ENCODE data around the gene ZFHX3. TPM values are rescaled to one million over a fixed set of nuclear protein-coding genes. Genes with fewer than 3 reads are reported as not detected.

ZFHX3 gene
- total and polyA plus RNA-seq, 3 donors from 2014 or later, result 3.3 to 19.9 (median 15.7) TPM

DNA sequence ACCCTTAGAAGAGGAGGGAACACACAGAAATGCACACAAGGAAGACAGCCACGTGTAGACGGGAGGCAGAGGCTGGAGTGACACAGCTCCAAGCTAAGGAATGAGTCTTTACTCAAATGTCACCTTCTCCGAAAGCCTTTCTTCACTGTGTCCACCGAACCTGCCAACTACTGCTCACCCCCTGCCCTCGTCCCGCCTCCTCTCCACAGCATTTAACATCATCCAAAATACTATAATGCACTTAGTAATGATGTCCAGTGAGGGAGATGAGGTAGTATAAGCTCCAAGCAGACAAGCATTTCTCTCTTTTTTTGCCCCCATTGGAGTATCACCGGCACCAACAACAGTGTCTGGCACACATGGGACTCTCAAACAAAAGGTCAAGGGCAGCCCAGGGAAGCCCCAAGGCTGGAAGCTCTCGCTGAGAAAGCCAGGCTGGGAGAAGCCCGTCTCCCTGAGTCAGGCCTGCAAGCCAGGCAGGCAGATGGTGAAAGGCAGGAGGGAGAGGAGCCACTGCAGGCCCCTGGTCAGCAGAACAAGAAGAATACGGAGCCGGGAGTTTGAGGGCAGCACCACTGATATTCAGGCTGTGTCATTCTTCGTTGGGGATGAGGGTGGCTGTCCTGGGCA, 25.9 kb downstream of the ZFHX3 start:
- intact Hi-C loops (cut with DNase I; ENCODE audit: low total_unique reads), result no loop called here
- DNase-seq, result no peak
- H3K4me1 ChIP-seq, result peaks cover 17% of the 10 kb centered on the region

DNA sequence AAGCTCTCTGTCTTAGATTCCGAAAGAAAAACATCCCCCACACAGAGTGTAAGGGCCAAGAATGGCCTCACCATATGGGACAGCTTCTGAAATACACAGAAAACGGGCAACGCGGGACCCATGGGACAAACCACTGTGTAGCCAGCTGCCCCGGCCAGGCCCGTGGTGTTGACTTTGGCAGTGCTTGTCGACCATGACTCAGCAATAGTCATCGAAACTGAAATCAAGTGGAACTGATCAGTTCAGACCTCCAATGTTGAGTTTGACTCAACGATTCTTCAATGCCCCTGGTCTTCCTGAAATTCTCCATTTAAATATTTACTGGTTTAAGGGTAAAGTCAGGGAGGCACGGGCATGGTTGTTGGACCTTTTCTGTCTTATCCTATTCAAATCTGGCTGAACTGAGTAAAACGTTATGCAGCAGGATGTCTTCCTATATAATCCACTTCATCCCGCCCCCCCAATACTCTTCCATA, 27.5 kb downstream of the ZFHX3 start:
- Histone ChIP-seq H3K27ac (no peak overlapping the region), H3K4me3 (no peak overlapping the region), H3K27me3 (no peaks in the 10 kb centered on the region), H3K9me3 (no peaks in the 10 kb centered on the region), H3K4me1 (peaks cover 14% of the 10 kb centered on the region), H3K36me3 (ENCODE audit: low read depth, missing control alignments) (no peaks in the 10 kb centered on the region)
- no peak for TF ChIP-seq POLR2A (IDR thresholded peaks at IDR 0.05)
- TF ChIP-seq, protein P1, sequence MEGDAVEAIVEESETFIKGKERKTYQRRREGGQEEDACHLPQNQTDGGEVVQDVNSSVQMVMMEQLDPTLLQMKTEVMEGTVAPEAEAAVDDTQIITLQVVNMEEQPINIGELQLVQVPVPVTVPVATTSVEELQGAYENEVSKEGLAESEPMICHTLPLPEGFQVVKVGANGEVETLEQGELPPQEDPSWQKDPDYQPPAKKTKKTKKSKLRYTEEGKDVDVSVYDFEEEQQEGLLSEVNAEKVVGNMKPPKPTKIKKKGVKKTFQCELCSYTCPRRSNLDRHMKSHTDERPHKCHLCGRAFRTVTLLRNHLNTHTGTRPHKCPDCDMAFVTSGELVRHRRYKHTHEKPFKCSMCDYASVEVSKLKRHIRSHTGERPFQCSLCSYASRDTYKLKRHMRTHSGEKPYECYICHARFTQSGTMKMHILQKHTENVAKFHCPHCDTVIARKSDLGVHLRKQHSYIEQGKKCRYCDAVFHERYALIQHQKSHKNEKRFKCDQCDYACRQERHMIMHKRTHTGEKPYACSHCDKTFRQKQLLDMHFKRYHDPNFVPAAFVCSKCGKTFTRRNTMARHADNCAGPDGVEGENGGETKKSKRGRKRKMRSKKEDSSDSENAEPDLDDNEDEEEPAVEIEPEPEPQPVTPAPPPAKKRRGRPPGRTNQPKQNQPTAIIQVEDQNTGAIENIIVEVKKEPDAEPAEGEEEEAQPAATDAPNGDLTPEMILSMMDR (IDR thresholded peaks at IDR 0.05), result no peak
- intact Hi-C loops (cut with DNase I; ENCODE audit: low total_unique reads), result no loop called here
- whole genome bisulfite sequencing, 2 donors, result 64 to 70% methylated on average over 12 of the region's 12 CpGs
- no peak for DNase-seq

More for the DNA sequence above, 25.9 kb downstream of the ZFHX3 start:
- TF ChIP-seq POLR2A (IDR thresholded peaks at IDR 0.05), result no peak
- TF ChIP-seq, protein P1 (IDR thresholded peaks at IDR 0.05), result no peak
- 71 to 84% methylated on average over 12 of the region's 12 CpGs for WGBS, 2 donors
- Histone ChIP-seq H3K27ac (no peak overlapping the region), H3K27me3 (no peaks in the 10 kb centered on the region), H3K4me3 (no peak overlapping the region), H3K9me3 (no peaks in the 10 kb centered on the region), H3K36me3 (ENCODE audit: low read depth, missing control alignments) (no peaks in the 10 kb centered on the region)

GRCh38 chr16:73019457-73020362, 28.2 kb downstream of the ZFHX3 start:
- intact Hi-C loops (cut with DNase I; ENCODE audit: low total_unique reads), result no loop called here
- Histone ChIP-seq H3K27ac (no peak overlapping the region), H3K9me3 (no peaks in the 10 kb centered on the region), H3K36me3 (ENCODE audit: low read depth, missing control alignments) (no peaks in the 10 kb centered on the region), H3K4me3 (no peak overlapping the region), H3K4me1 (peaks cover 11% of the 10 kb centered on the region), H3K27me3 (no peaks in the 10 kb centered on the region)
- 78 to 83% methylated on average over 19 of the region's 19 CpGs for WGBS, 2 donors
- no peak for TF ChIP-seq POLR2A (IDR thresholded peaks at IDR 0.05)
- TF ChIP-seq, protein P1 (IDR thresholded peaks at IDR 0.05), result no peak
- DNase-seq, result no peak

GRCh38 chr16:73018821-73019456, 29.0 kb downstream of the ZFHX3 start:
- WGBS, 2 donors, result 80% methylated on average over 17 to 19 of the region's 19 CpGs
- no peak overlapping the region for H3K27ac ChIP-seq
- H3K9me3 ChIP-seq, result no peaks in the 10 kb centered on the region
- TF ChIP-seq, protein P1 (IDR thresholded peaks at IDR 0.05), result no peak
- TF ChIP-seq POLR2A (IDR thresholded peaks at IDR 0.05), result no peak
- H3K27me3 ChIP-seq, result no peaks in the 10 kb centered on the region
- peaks cover 11% of the 10 kb centered on the region for H3K4me1 ChIP-seq
- intact Hi-C loops (cut with DNase I; ENCODE audit: low total_unique reads), result no loop called here
- DNase-seq, result no peak
- H3K36me3 ChIP-seq (ENCODE audit: low read depth, missing control alignments), result no peaks in the 10 kb centered on the region
- H3K4me3 ChIP-seq, result no peak overlapping the region

Measured in testis (tissue), 3 donors.